ENCODE data around the gene ADAMTSL2. TPM values are rescaled to one million over a fixed set of nuclear protein-coding genes. Genes with fewer than 3 reads are reported as not detected.

ADAMTSL2 gene
- total RNA-seq, 4 donors from 2014 or later: 11.1 to 38.9 (median 26.9) TPM

Other genes starting within 250 kb of the ADAMTSL2 start
- gene SURF6, start 198.5 kb upstream of the ADAMTSL2 start, total RNA-seq: 10 to 100 TPM; 21.6 to 36.3 (median 31.5) TPM
- 10 to 100 TPM; 29.3 to 63.6 (median 39.2) TPM for gene MED22, start 186.6 kb upstream of the ADAMTSL2 start, total RNA-seq
- 1,000 to 10,000 TPM; 1,757 to 2,575 (median 2,004) TPM for gene RPL7A, start 186.5 kb upstream of the ADAMTSL2 start, total RNA-seq
- gene SURF1, start 178.2 kb upstream of the ADAMTSL2 start, total RNA-seq: 10 to 100 TPM; 35.0 to 59.4 (median 41.6) TPM
- gene SURF2, start 178.2 kb upstream of the ADAMTSL2 start, total RNA-seq: 10 to 100 TPM; 12.2 to 24.3 (median 23.0) TPM
- 100 to 1,000 TPM; 102 to 213 (median 123) TPM for gene SURF4, start 158.6 kb upstream of the ADAMTSL2 start, total RNA-seq
- 1 to 10 TPM in 1 of 4 donors, under 1 TPM in 3; 0.22 to 1.0 (median 0.69) TPM for gene STKLD1, start 158.3 kb upstream of the ADAMTSL2 start, total RNA-seq
- gene REXO4, start 116.7 kb upstream of the ADAMTSL2 start, total RNA-seq: 10 to 100 TPM; 17.9 to 27.0 (median 22.7) TPM
- gene ADAMTS13, start 112.3 kb upstream of the ADAMTSL2 start, total RNA-seq: 1 to 10 TPM; 1.7 to 4.3 (median 3.2) TPM
- 10 to 100 TPM in 2 of 4 donors, 1 to 10 TPM in 2; 8.6 to 16.3 (median 10.3) TPM for gene CACFD1, start 74.7 kb upstream of the ADAMTSL2 start, total RNA-seq
- 1 to 10 TPM; 2.1 to 6.3 (median 3.0) TPM for gene SLC2A6, start 55.6 kb upstream of the ADAMTSL2 start, total RNA-seq
- 1 to 10 TPM in 2 of 4 donors, not detected in 2; 1.4 to 8.3 TPM for gene MYMK, start 9.7 kb upstream of the ADAMTSL2 start, total RNA-seq
- 1 to 10 TPM in 2 of 4 donors, under 1 TPM in 1, not detected in 1; 0.90 to 2.2 (median 1.0) TPM for gene FAM163B, start 74.7 kb downstream of the ADAMTSL2 start, total RNA-seq
- 1 to 10 TPM in 1 of 4 donors, under 1 TPM in 2, not detected in 1; under 0.01 to 1.2 (median 0.22) TPM for gene DBH, start 101.7 kb downstream of the ADAMTSL2 start, total RNA-seq
- 10 to 100 TPM in 1 of 4 donors, 1 to 10 TPM in 3; 2.9 to 16.4 (median 5.9) TPM for gene SARDH, start 203.6 kb downstream of the ADAMTSL2 start, total RNA-seq

Measured in tibial nerve (tissue), 4 donors.